Activated T-helper 1 cell treated with anti-CD3 and anti-CD28 coated beads, Interleukin-12 subunit alpha, Interleukin-12 subunit beta, Interleukin-2, Interleukin-4 antibody, amounts not matched to agents 30 ng/mL and 10 ng/mL and 1 ng/mL, durations not matched to agents 14 hours and 24 hours and 36 hours (primary cell): Measurements from ENCODE around the gene CCDC77. TPM values are rescaled to one million over a fixed set of nuclear protein-coding genes. Genes with fewer than 3 reads are reported as not detected.

Source experiments
- DNase-seq: peaks from one replicate; pipeline ENCODE4 v3.0.0; 2021; ENCODE audit warnings: low spot score
- H3K27ac Mint-ChIP-seq: one replicate; pipeline ENCODE4 v1.8.0; 2021; ENCODE audit warnings: mild to moderate bottlenecking, mixed read lengths
- H3K27me3 Mint-ChIP-seq: one replicate; pipeline ENCODE4 v1.8.0; 2022; ENCODE audit warnings: mild to moderate bottlenecking, moderate library complexity, mixed read lengths; ENCODE audit not compliant: insufficient read depth
- H3K36me3 Mint-ChIP-seq: one replicate; pipeline ENCODE4 v1.8.0; 2021; ENCODE audit warnings: low read depth, mixed read lengths
- H3K4me1 Mint-ChIP-seq: one replicate; pipeline ENCODE4 v1.8.0; 2021; ENCODE audit warnings: low read depth, mixed read lengths
- H3K4me3 Mint-ChIP-seq: one replicate; pipeline ENCODE4 v1.8.0; 2021; ENCODE audit warnings: mild to moderate bottlenecking, moderate library complexity, mixed read lengths
- H3K9me3 Mint-ChIP-seq: one replicate; pipeline ENCODE4 v1.8.0; 2021; ENCODE audit warnings: mixed read lengths
- intact Hi-C: fragments of 100-400 bp; cut with micrococcal nuclease; formaldehyde crosslinking; loops from one replicate; pipeline ENCODE4 v1.15.1; 2024
- total RNA-seq: library from RNA; stranded (reverse); gene quantifications from 2 replicates; pipeline ENCODE4 v1.2.3, GENCODE V29; 2022

CCDC77 gene
- total RNA-seq, 1 donor from 2014 or later, result 12.6 TPM

DNA sequence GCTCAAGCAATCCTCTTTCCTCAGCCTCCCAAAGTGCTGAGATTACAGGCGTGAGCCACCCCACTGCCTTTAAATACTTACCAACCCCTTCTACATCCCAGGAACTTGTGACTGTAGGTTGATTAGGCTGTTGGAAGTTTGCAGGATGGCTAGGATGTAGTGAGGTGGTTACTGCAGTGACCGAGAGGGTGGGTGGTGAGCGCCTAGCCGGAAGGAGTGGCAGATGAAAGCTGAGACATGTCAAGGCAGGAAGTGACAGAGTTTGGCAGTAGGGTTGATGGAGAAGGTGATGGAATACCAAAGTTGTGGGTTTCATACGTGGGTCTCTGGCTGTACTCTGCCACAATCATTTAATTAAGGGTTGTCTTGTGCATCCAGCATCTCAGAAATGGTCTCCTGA, 71.8 kb downstream of the CCDC77 start:
- peaks cover 14% of the 10 kb centered on the region for H3K27me3 Mint-ChIP-seq
- intact Hi-C loops, result no loop called here
- no peak overlapping the region for H3K27ac Mint-ChIP-seq
- H3K9me3 Mint-ChIP-seq, result no peaks in the 10 kb centered on the region
- DNase-seq, result no peak
- peaks cover 7% of the 10 kb centered on the region for H3K4me1 Mint-ChIP-seq
- no peaks in the 10 kb centered on the region for H3K36me3 Mint-ChIP-seq
- no peak overlapping the region for H3K4me3 Mint-ChIP-seq

DNA sequence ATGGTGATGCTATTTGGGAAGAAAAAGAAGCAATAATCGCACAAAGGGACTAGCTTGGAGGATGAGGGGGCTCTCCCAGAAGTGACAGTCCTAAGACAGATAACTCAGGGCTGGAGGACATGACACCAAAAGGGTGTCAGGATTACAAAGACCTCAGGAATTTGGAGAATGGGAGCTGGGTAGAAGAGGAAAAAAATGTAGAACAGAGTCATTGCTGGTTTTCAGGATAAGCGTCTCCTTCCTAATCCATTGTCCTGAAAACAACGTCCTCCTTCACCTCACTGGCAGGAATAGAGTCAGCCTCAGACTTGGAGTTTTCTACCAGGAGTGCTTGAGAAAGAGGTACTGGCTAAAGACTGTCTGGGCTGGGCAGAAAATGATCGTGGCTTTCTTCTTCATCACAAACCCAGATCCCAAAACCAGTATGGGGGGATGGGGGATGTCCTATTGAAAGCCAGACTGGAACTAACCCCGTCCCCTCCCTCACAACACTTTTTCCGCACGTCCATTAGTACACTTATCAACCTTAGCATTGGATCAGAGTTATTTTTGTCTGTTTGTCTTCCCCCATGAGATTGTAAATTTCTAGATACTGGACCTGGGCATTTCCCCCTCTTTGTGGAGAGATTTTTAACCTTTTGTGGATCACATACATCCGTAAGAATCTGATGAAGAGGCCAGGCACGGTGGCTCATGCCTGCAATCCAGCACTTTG, 72.6 kb downstream of the CCDC77 start:
- Mint-ChIP-seq H3K9me3 (no peaks in the 10 kb centered on the region), H3K27ac (no peak overlapping the region), H3K36me3 (no peaks in the 10 kb centered on the region), H3K27me3 (peaks cover 11% of the 10 kb centered on the region), H3K4me3 (no peak overlapping the region), H3K4me1 (peaks cover 7% of the 10 kb centered on the region)
- no peak for DNase-seq
- intact Hi-C loops, result no loop called here

DNA sequence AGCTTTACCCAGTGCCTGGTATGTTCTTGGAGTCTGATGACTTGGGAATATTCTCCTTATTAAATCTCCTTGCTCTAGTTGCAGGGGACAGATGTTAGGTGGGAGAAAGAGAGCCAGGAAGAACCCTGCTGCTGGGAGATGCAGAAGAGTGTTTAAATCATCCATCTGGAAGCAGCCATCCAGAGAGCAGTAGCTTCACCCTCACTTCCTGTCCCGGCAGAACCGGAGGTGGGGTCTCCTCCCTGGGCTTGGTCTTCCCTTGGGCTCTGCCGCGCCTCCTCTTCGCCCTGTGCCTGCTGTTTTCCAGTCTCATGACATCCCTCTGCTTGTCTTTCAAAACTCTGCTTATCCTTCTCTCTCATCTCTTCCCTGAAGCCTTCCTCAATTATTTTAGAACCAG, 73.8 kb downstream of the CCDC77 start:
- Mint-ChIP-seq H3K4me1 (peaks cover 7% of the 10 kb centered on the region), H3K9me3 (no peaks in the 10 kb centered on the region), H3K36me3 (no peaks in the 10 kb centered on the region), H3K27ac (no peak overlapping the region), H3K4me3 (no peak overlapping the region), H3K27me3 (peaks cover 13% of the 10 kb centered on the region)
- no peak for DNase-seq
- intact Hi-C loops, result no loop called here

DNA sequence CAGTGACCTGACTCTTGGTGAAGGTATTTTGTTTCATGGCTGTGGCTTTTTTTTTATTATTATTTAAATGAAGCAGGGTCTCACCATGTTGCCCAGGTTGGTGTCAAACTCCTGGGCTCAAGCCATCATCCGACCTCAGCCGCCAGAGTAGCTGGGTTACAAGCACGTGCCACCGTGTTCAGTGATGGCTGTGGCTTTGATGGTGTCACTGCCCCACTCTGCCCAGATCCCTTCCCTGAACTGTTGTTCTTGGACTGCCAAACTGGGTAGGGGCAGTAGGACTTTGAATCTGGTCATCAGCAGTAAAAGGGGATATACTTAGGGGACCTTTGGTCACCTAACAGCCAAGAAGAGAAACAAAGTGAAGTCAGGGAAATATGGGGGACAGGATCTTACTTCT, 77.7 kb downstream of the CCDC77 start:
- H3K36me3 Mint-ChIP-seq, result no peaks in the 10 kb centered on the region
- DNase-seq, result no peak
- H3K27ac Mint-ChIP-seq, result no peak overlapping the region
- intact Hi-C loops, result no loop called here
- H3K9me3 Mint-ChIP-seq, result no peaks in the 10 kb centered on the region
- peaks cover 16% of the 10 kb centered on the region for H3K27me3 Mint-ChIP-seq
- H3K4me3 Mint-ChIP-seq, result no peak overlapping the region
- H3K4me1 Mint-ChIP-seq, result peaks cover 7% of the 10 kb centered on the region

DNA sequence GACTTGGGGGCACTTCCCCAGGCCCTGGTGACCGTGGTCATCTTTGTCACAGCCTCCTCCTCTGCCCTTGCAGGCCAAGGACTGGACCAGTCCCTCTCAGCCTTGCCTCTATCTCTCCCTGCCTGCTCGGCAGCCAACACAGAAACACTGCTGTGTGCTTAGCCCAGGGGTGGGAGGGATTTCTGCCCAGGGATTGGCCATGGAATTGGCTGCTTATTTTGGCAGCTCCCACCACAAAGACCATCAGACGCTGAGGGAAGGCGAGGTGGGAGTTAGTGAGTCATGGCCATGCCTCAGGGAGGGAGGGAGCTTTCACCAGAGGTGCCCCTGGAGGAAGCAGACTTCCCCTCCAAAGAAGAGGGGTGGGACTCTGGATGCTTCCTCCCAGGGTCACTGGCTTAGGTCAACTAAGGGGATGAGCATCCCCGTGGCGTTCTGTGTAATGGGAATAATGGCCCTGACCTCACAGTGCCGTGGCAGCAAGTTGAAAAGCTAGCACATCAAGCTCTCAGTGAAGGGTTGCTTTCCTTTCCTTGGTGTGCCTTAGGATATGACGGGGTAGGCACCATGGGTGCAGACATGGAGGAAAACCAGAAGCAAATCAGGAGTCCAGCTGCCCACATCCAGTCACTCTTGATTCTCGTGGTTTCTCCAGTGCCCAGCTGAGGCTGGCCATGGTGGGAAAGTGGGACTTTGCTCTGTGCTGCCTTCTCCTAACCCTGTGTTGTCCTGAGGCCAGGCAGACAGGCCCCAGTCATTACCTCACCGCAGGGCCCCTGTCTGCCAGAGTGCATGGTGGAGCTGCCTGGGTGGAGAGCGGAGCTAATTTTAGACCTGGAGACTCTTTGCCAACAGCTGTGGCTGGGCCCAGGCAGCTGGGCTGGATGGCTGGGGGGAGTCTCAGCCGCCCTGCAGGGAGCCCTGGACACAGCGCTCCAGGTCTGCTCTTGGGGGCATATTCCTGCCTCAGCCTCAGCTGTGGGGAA, 79.7 kb downstream of the CCDC77 start:
- DNase-seq, result no peak
- Mint-ChIP-seq H3K4me3 (no peak overlapping the region), H3K36me3 (no peaks in the 10 kb centered on the region), H3K27ac (no peak overlapping the region), H3K27me3 (peaks cover 13% of the 10 kb centered on the region), H3K9me3 (no peaks in the 10 kb centered on the region), H3K4me1 (no peaks in the 10 kb centered on the region)
- intact Hi-C loops, result no loop called here

DNA sequence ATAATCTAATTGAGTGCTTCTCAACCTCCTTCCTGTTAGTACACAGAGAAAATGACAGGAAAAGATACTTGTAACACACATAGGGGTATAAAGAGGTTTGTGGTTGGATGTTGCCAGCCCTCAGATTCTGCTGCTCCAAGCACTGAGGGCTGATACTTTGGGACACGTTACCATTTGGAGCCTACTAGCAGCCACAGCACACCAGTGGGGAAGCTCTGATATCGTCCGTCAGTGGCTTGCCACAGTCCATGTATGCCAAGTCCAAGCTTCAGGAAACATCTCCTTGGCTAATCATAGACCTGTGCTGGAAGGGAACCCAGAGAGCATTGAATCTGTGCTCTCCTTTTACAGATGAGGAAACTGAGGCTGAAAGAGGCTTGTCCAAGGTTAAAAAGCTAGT, 80.6 kb downstream of the CCDC77 start:
- Mint-ChIP-seq H3K4me1 (no peaks in the 10 kb centered on the region), H3K36me3 (peaks cover 3% of the 10 kb centered on the region), H3K9me3 (no peaks in the 10 kb centered on the region), H3K4me3 (no peak overlapping the region), H3K27me3 (peaks cover 11% of the 10 kb centered on the region), H3K27ac (no peak overlapping the region)
- intact Hi-C loops, result no loop called here
- no peak for DNase-seq

DNA sequence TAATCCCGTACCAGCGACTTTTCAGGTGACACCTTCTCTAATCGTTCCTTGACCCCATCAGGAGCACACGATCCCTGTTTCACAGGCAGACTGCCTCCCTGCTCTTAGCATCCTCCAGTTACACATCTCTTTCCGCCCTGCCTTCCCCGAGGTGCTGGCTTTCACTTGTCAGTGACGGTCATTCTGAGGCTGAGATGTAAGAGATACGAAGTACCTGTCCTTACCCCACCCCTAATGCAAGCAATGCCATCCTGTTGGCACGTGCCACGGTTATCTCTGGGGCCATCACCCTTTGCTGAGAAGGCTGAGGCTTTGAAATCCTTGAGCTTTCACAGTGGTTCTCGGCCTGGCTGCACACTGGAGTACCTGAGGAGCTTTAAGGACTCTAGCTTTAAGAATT, 82.7 kb downstream of the CCDC77 start:
- Mint-ChIP-seq H3K4me1 (peaks cover 8% of the 10 kb centered on the region), H3K27me3 (peaks cover 11% of the 10 kb centered on the region), H3K36me3 (peaks cover 3% of the 10 kb centered on the region), H3K9me3 (no peaks in the 10 kb centered on the region), H3K4me3 (no peak overlapping the region), H3K27ac (no peak overlapping the region)
- DNase-seq, result no peak
- intact Hi-C loops, result no loop called here

DNA sequence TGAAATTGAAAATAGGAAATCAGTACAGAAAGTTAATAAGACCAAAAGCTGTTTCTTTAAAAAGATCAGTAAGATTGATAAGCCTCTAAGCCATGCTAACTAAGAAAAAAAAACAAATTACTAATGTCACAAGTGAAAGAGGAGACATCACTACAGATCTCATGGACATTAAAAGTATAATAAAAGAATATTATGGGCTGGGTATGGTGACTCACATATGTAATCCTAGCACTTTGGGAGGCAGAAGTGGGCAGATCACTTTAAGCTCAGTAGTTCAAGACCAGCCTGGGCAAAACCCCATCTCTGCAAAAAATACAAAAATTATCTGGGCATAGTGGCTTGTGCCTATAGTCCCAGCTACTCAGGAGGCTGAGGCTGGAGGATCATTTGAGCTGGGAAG, 88.8 kb downstream of the CCDC77 start:
- Mint-ChIP-seq H3K4me3 (no peak overlapping the region), H3K9me3 (peaks cover 7% of the 10 kb centered on the region), H3K4me1 (peaks cover 8% of the 10 kb centered on the region), H3K27me3 (peaks cover 15% of the 10 kb centered on the region), H3K27ac (no peak overlapping the region), H3K36me3 (peaks cover 3% of the 10 kb centered on the region)
- intact Hi-C loops, result no loop called here
- DNase-seq, result no peak

Other genes starting within 250 kb of the CCDC77 start
- gene SLC6A12, start 187.5 kb upstream of the CCDC77 start, total RNA-seq, result not detected in 2 replicates
- 0.27 and 0.44 TPM in 2 replicates for gene SLC6A13, start 138.8 kb upstream of the CCDC77 start, total RNA-seq
- 81.2 and 83.8 TPM in 2 replicates for gene KDM5A, start 12.3 kb upstream of the CCDC77 start, total RNA-seq
- 7.6 and 8.6 TPM in 2 replicates for gene B4GALNT3, start 58.3 kb downstream of the CCDC77 start, total RNA-seq